Endothelial cell of umbilical vein (primary cell): ENCODE results near the gene RARRES2. TPM values are rescaled to one million over a fixed set of nuclear protein-coding genes. Genes with fewer than 3 reads are reported as not detected.

Experiments
- BruUV-seq: library from RNA; stranded (reverse); fragments of 400-500 nt; replicated peaks from 2 replicates; lab custom pipeline; 2021; lab: Mats Ljungman, UMichigan
- CTCF ChIA-PET: fragments of 300-600, 350-600 bp; sonication (Branson Sonifier 250); formaldehyde crosslinking; loops from one replicate; lab custom pipeline; 2021; ENCODE audit warnings: antibody characterized with exemption, inconsistent platforms; lab: Charles Lee
- POLR2A ChIA-PET: fragments of 300-600, 350-600 bp; sonication (Branson Sonifier 250); formaldehyde crosslinking; loops from one replicate; lab custom pipeline; 2021; ENCODE audit warnings: antibody characterized with exemption, inconsistent platforms; lab: Charles Lee
- DNase-seq: peaks from one replicate; pipeline ENCODE4 v3.0.0-alpha.2; 2011; ENCODE audit warnings: low read depth, low spot score
- FAIRE-seq: peaks from 2 replicates; lab custom pipeline; 2011; peaks lifted over from hg19 to GRCh38; lab: Jason Lieb, UNC
- H2AFZ ChIP-seq: 2 replicates; pipeline ENCODE4 v1.6.0; 2012; ENCODE audit warnings: low read depth, low read length, control low read depth, inconsistent platforms
- H3K27ac ChIP-seq: 2 replicates; pipeline ENCODE4 v1.5.1; 2011; ENCODE audit warnings: low read depth, mild to moderate bottlenecking, control low read depth, low read length, moderate library complexity; ENCODE audit not compliant: insufficient read depth
- H3K27me3 ChIP-seq, 2 experiments: 2 replicates each; pipeline versions ENCODE4 v1.6.0 to v1.6.1; 2011; ENCODE audit warnings: low read length in 2 of 2, mixed read lengths in 1 of 2; ENCODE audit not compliant: control insufficient read depth in 2 of 2, insufficient read depth in 2 of 2
- H3K36me3 ChIP-seq, 2 experiments: 2 replicates in 1 of 2; 3 replicates in 1 of 2; pipeline ENCODE4 v1.5.1; 2011; ENCODE audit warnings: low read length in 2 of 2, mild to moderate bottlenecking in 1 of 2, moderate library complexity in 1 of 2; ENCODE audit not compliant: control insufficient read depth in 2 of 2, insufficient read depth in 2 of 2; ENCODE audit errors: extremely low read depth in 1 of 2
- H3K4me1 ChIP-seq: 3 replicates; pipeline ENCODE4 v1.5.1; 2011; ENCODE audit warnings: mild to moderate bottlenecking, low read length; ENCODE audit not compliant: control insufficient read depth, insufficient read depth; ENCODE audit errors: extremely low read depth
- H3K4me2 ChIP-seq: 2 replicates; pipeline ENCODE4 v1.6.1; 2011; ENCODE audit warnings: low read length, control low read depth, mixed read lengths; ENCODE audit not compliant: insufficient read depth
- H3K4me3 ChIP-seq, 3 experiments: fragments of 200-600 bp in 1 of 3; sonication (generic), shearing (Covaris generic) in 1 of 3; replicated peaks in 1 of 3; 2 replicates each; pipeline ENCODE4 v1.5.1; 2011 to 2016; ENCODE audit warnings: control low read depth in 3 of 3, low read length in 3 of 3, mild to moderate bottlenecking in 2 of 3, inconsistent platforms in 1 of 3, low read depth in 1 of 3, moderate library complexity in 1 of 3; ENCODE audit not compliant: insufficient read depth in 1 of 3
- H3K79me2 ChIP-seq: 2 replicates; pipeline ENCODE4 v1.6.0; 2012; ENCODE audit warnings: low read length, inconsistent platforms; ENCODE audit not compliant: control insufficient read depth, insufficient read depth
- H3K9ac ChIP-seq: replicated peaks from 2 replicates; pipeline ENCODE3; 2011; ENCODE audit warnings: low read length, control low read depth; ENCODE audit not compliant: insufficient read depth; ENCODE audit errors: extremely low read depth
- H3K9me1 ChIP-seq: replicated peaks from 3 replicates; pipeline ENCODE4 v1.6.0; 2011; ENCODE audit warnings: mild to moderate bottlenecking, low read length; ENCODE audit not compliant: control insufficient read depth, insufficient read depth; ENCODE audit errors: extremely low read depth
- H3K9me3 ChIP-seq: replicated peaks from 2 replicates; pipeline ENCODE4 v1.5.1; 2012; ENCODE audit warnings: low read length, inconsistent platforms; ENCODE audit not compliant: control insufficient read depth, insufficient read depth
- H4K20me1 ChIP-seq: replicated peaks from 2 replicates; pipeline ENCODE3; 2011; ENCODE audit warnings: mild to moderate bottlenecking, low read length; ENCODE audit not compliant: control insufficient read depth, insufficient read depth; ENCODE audit errors: extremely low read depth
- CTCF ChIP-seq, 2 donors: IDR thresholded peaks; 1 replicate in 1 of 2; 2 replicates in 1 of 2; pipeline ENCODE4 v1.5.1; 2011; ENCODE audit warnings: low read length in 2 of 2, mild to moderate bottlenecking in 2 of 2, moderate library complexity in 2 of 2, control low read depth in 1 of 2, inconsistent platforms in 1 of 2, low read depth in 1 of 2; ENCODE audit not compliant: insufficient read depth in 1 of 2; ENCODE audit errors: extremely low read depth in 1 of 2
- EZH2 ChIP-seq: IDR thresholded peaks from 2 replicates; pipeline ENCODE4 v1.6.1; 2012; ENCODE audit warnings: borderline replicate concordance, low read depth, mild to moderate bottlenecking, moderate library complexity, low read length, inconsistent platforms; ENCODE audit not compliant: severe bottlenecking
- FOS ChIP-seq: IDR thresholded peaks from 2 replicates; pipeline ENCODE4 v1.6.1; 2011; ENCODE audit warnings: mild to moderate bottlenecking, low read length, moderate library complexity, borderline replicate concordance; ENCODE audit not compliant: insufficient read depth
- GATA2 ChIP-seq: IDR thresholded peaks from 2 replicates; pipeline ENCODE4 v1.7.0; 2011; ENCODE audit warnings: low read depth, mild to moderate bottlenecking, moderate library complexity, mixed read lengths, low read length; ENCODE audit not compliant: insufficient read length, insufficient read depth
- JUN ChIP-seq: IDR thresholded peaks from 2 replicates; pipeline ENCODE4 v1.6.1; 2011; ENCODE audit warnings: borderline replicate concordance, low read depth; ENCODE audit not compliant: insufficient read length, insufficient read depth
- MYC ChIP-seq: IDR thresholded peaks from one replicate; pipeline ENCODE4 v1.6.1; 2011; ENCODE audit warnings: mild to moderate bottlenecking, low read depth, low read length
- POLR2A ChIP-seq: IDR thresholded peaks from 2 replicates; pipeline ENCODE4 v1.6.1; 2012; ENCODE audit warnings: low read depth, mild to moderate bottlenecking, control low read depth, low read length
- POLR2AphosphoS5 ChIP-seq: IDR thresholded peaks from 2 replicates; pipeline ENCODE4 v1.6.1; 2012; ENCODE audit warnings: low read depth, mild to moderate bottlenecking, control low read depth, low read length, moderate library complexity; ENCODE audit not compliant: insufficient read depth
- dilution Hi-C: fragments of 300-500 bp; cut with MboI; formaldehyde crosslinking; loops from one replicate; pipeline ENCODE4 v1.15.0; 2019; ENCODE audit warnings: low sequenced_read_pairs; ENCODE audit not compliant: extremely low pct_ligation_motif_present
- intact Hi-C: fragments of 100-400 bp; cut with micrococcal nuclease; formaldehyde crosslinking; loops from one replicate; pipeline ENCODE4 v1.10.0; 2022
- polyA plus RNA-seq, 4 experiments: library from polyadenylated mRNA; depleted of rRNA in 3 of 4; stranded (reverse) in 3 of 4; unstranded in 1 of 4; fragments of >200 nt; gene quantifications; 2 replicates each; pipeline versions ENCODE4 v1.2.1 to v1.2.3, GENCODE V29; 2011 to 2012; ENCODE audit warnings: missing spikeins in 1 of 4
- total RNA-seq: library from RNA; stranded (reverse); gene quantifications from 2 replicates; pipeline ENCODE4 v1.2.3, GENCODE V29; 2021
- TF ChIP-seq, protein P1 (sequence below): IDR thresholded peaks from 2 replicates; pipeline ENCODE4 v1.6.1; 2011; ENCODE audit not compliant: insufficient read depth, insufficient read length

Gene RARRES2
- total and polyA plus RNA-seq, 2 donors (not counting 3 experiments of a cell fraction or from before 2014, with no cell fraction given), result not detected

- H3K79me2 ChIP-seq, result no peaks in the 10 kb centered on the region
- H2AFZ ChIP-seq, result no peak overlapping the region
- no peaks in the 10 kb centered on the region for H3K27me3 ChIP-seq
- H3K27ac ChIP-seq, result no peak overlapping the region
- H3K4me2 ChIP-seq, result no peak overlapping the region
- no peaks in the 10 kb centered on the region for H4K20me1 ChIP-seq
- TF ChIP-seq, protein P1, sequence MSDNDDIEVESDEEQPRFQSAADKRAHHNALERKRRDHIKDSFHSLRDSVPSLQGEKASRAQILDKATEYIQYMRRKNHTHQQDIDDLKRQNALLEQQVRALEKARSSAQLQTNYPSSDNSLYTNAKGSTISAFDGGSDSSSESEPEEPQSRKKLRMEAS, result no peak
- TF ChIP-seq JUN (no peak), POLR2AphosphoS5 (no peak), GATA2 (no peak), POLR2A (no peak), EZH2 (no peak), MYC (no peak), CTCF (IDR thresholded peaks at IDR 0.05; ENCODE audit: extremely low read depth in 1 of 2, insufficient read depth in 1 of 2, low read depth in 1 of 2, low read length in 2 of 2) (no peak), FOS (no peak)
- ChIA-PET POLR2A (no interaction called here), CTCF (no interaction called here)
- no peak overlapping the region for H3K4me3 ChIP-seq
- H3K9ac ChIP-seq, result no peak overlapping the region
- no peaks in the 10 kb centered on the region for H3K36me3 ChIP-seq
- DNase-seq, result no peak
- H3K4me1 ChIP-seq, result no peaks in the 10 kb centered on the region
- intact Hi-C loops, result no loop called here
- H3K9me1 ChIP-seq, result no peaks in the 10 kb centered on the region
- FAIRE-seq, result no peak
- H3K9me3 ChIP-seq, result no peaks in the 10 kb centered on the region
- BruUV-seq, result no TSS peak
- dilution Hi-C loops, result no loop called here
Measured at GRCh38 chr7:150333659-150334058, 7.8 kb downstream of the RARRES2 start.
